ENCODE data around the gene LDHA.

The LDHA gene

DNA sequence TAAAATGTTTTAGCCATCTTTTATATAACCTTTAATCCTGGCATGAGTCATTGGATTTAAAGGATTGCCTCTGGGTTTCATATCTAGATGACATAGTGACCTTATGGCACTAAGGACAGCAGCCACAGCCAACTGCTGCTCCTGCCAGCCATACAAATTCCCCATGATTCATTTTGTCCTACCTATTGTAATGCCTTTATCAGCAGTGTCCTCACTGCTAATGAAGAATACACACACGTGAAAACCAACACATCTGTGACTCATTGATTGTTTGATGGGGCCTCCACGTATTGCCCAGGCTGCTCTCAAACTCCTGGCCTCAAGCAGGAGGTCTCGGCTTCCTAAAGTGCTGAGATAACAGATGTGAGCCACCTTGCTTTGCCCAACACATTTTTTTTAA lies 63.1 kb downstream of the LDHA start:
- H3K27ac ChIP-seq (ENCODE audit: extremely low read depth, low read depth, low read length) = no peak overlapping the region
- no peak overlapping the region for H3K4me3 ChIP-seq (ENCODE audit: low read depth, low read length)
- no peaks in the 10 kb centered on the region for H3K4me1 ChIP-seq (ENCODE audit: control insufficient read depth, insufficient read depth, low read length)
- POLR2A ChIA-PET = no interaction called here
- TF ChIP-seq EGR2 (tag by site-specific recombination; IDR thresholded peaks at IDR 0.05; ENCODE audit: low read depth) (no peak), ZNF658 (tag by site-specific recombination; IDR thresholded peaks at IDR 0.05) (no peak), SP2 (tag by site-specific recombination; IDR thresholded peaks at IDR 0.05) (no peak)
- TF ChIP-seq, protein P1, sequence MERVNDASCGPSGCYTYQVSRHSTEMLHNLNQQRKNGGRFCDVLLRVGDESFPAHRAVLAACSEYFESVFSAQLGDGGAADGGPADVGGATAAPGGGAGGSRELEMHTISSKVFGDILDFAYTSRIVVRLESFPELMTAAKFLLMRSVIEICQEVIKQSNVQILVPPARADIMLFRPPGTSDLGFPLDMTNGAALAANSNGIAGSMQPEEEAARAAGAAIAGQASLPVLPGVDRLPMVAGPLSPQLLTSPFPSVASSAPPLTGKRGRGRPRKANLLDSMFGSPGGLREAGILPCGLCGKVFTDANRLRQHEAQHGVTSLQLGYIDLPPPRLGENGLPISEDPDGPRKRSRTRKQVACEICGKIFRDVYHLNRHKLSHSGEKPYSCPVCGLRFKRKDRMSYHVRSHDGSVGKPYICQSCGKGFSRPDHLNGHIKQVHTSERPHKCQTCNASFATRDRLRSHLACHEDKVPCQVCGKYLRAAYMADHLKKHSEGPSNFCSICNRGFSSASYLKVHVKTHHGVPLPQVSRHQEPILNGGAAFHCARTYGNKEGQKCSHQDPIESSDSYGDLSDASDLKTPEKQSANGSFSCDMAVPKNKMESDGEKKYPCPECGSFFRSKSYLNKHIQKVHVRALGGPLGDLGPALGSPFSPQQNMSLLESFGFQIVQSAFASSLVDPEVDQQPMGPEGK (tag by site-specific recombination; IDR thresholded peaks at IDR 0.05) = no peak
- CTCF ChIA-PET = no interaction called here
- no peaks in the 10 kb centered on the region for H3K9me3 ChIP-seq (ENCODE audit: control insufficient read depth, insufficient read depth, low read depth, low read length)
- H3K36me3 ChIP-seq (ENCODE audit: control insufficient read depth in 2 of 2, insufficient read depth in 1 of 2, low read length in 2 of 2) = no peaks in the 10 kb centered on the region
